GM18502 (cell line): ENCODE results near the gene SLC24A2.
"Not testable (repeated sequence)": the region's sequence is repeated elsewhere in the genome, so short reads cannot be mapped to it uniquely, and the experiment has no call there.

ENCODE experiments used
- ATAC-seq: cut with Tn5 transposase; IDR thresholded peaks from one replicate; pipeline ENCODE4 v1.9.1; 2021; ENCODE audit warnings: mild to moderate bottlenecking; ENCODE audit not compliant: unreplicated experiment, poor library complexity

SLC24A2 gene

DNA sequence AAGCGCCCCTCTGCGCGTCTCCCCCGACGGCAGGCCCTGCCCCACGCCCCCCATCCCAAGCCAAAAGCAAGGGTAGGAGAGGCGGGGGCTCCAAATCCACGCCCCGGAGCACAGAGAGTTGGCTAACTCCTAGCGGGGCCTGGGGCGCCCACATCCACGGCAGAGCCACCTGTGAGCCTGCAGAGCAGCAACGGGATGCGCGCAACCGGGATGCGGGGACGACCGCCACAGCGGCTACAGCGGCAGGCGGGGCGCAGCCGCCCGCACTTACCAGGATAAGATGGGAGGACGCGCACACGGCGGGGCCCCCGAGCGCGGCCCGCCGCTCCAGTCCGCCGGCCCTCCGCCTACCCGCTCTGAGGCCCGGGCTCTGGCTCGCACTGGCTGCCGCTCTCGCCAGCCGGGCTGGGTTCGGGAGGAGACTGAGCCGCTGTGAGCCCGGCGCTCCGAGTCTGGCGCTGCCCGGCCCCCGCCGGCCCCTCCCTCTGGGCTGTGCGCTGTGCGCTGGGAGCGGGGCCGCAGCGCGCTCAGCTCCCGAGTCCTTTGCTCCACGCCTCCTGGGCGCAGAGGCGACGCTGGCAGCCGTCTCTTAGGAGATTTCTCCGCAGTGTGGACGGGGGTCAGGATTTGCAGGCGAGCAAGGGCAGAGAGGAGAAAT lies at the start of gene SLC24A2:
TSS of gene SLC24A2 (minus strand) at position 424 of the 658 bp plus-strand sequence.
- ATAC-seq = no peak

DNA sequence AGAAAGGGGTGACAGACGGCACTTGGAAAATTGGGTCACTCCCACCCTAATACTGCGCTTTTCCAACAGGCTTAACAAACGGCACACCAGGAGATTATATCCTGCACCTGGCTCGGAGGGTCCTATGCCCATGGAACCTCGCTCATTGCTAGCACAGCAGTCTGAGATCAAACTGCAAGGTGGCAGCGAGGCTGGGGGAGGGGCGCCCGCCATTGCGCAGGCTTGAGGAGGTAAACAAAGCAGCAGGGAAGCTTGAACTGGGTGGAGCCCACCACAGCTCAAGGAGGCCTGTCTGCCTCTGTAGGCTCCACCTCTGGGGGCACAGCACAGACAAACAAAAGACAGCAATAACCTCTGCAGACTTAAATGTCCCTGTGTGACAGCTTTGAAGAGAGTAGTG lies 44.5 kb upstream of the SLC24A2 start:
- ATAC-seq = not testable (repeated sequence)

DNA sequence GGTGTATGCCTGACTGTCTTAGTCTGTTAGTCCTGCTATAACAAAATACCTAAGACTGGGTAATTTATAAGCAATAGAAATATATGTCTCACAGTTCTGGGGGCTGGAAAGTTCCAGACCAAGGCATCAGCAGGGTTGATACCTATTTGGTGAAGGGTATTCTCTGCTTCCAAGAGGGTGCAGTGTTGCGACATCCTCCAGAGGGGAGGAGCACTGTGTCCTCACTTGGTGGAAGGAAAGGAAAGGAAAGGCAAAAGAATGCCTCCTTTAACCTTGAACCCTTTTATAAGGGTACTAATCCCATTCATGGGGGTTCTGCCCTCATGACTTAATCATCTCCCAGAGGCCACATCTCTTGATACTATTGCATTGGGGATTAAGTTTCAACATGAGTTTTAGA lies 42.0 kb upstream of the SLC24A2 start:
- ATAC-seq = no peak

DNA sequence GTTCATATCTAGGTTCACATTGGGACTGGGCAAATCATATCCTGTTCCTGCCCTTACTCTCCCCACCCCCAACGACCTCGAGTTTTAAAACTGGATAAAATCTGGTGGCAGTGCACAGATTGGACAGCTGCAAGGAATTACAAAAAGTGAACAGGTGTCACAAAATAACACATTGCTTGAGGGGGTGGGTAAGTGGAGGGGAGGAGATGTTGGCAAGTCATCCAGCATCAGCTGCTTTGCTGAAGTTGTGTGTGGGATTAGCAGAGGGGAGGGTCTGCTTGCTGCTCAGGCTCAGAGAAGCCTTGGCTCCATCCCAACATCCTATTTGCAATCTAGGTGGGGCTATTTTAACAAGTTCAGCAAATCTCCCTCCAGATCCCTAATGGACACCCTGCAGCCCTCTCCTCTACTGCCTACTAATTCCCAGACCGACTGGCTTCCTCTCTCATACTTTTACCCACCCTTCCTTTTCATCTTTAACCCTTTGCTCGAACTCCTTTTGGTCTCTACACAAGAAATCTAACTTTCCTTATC lies 39.8 kb upstream of the SLC24A2 start:
- ATAC-seq = no peak

DNA sequence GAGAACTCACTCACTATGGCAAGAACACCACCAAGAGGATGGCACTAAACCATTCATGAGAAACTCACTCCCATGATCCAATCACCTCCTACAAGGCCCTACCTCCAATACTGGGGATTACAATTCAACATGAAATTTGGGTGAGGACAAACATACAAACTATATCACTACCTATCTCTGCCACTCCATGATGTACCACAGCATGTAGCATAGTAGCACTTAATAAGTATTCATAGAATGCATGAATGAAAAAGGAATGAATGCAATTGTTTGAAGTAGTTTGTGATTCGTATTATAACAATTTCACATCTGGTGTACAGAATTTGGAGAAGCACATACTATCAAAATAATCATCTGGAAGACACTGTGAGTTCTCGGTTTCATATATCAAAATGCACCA lies 27.9 kb upstream of the SLC24A2 start:
- no peak for ATAC-seq

DNA sequence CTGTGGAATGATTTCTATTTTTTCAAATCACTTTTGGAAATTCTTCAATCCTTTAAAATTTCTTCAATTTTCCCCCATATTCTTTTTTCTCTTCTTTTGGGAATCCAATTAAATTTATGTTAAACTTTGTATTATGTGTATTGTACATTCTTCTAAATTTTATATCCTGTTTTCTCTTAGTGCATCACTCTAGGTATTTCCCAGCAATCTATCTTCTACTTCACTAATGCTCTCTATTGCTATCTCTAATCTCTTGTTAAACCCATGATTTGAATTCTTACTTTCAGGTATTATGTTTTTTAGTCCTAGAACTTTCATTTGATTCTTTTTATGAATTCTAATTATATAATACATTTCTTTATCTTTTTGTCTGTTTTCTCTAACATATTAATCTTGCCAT lies 23.4 kb upstream of the SLC24A2 start:
- no peak for ATAC-seq

DNA sequence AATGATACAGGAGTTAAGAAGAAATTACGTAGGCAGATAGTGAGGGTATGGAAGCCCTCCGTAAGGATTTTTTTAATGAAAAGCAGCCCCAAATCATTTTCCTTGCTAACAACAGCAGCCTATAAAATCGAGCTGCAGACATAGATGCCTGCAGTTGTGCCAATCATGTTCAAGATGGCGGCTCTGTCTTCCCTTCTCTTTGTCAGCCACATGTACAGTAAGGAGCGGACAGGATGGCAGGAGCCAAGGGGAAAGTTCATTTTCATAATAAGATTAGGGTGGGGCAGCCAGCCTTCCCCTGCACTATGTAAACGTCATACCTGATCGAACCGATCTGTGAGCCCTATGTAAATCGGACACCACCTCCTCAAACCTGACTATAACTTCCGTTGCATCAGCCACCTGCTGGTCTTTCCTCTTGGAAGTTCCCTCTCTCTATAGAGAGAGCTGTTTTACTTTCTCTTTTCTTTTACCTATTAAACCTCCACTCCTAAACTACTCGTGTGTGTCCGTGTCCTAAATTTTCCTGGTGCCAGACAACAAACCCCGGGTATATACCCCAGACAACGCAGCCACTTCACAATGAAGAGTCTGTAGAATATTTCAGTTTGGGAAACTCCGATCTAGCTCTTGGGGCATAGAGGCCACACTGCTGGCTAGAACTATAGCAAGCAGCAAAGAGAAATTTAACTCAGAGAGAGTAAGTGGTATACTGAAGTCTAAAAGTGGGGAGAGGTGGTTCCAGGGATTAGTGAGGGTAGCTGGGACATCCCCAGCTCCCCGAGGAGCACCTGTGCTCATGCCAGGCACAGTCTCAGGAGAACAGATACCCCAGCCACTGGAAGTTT lies 20.8 kb upstream of the SLC24A2 start:
- no peak for ATAC-seq

DNA sequence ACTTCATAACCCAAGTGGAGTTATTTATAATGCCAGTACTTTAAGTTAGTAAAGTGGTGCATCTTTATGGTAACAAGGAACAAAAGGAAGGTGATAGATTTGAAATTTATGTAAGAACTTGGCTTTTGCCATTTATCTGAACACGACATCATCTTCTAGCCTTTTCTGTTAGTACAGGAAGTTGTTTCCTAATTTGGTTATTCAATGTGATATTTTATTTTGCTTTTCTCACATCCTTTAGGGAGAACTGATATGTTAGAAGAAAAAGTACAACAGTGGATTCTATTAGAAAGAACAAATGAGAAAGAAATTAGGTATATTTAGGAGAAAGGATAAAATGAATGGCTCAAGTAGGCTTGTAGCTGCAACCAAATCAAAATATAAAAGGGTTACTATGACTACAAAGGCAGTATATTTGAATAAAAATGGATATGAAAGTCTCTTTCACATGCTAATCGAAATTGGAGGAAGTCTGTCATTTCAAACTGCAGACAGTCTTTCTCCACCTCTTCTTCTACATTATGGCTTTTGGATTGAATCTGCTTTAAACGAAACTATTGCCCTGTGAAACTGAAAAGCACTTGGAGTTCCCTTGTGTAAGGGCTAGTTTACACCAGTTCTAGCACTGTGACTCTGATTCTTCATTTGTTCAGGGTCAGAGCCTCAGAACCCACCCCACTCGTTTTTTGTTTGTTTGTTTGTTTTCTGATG lies 18.5 kb upstream of the SLC24A2 start:
- ATAC-seq = no peak

DNA sequence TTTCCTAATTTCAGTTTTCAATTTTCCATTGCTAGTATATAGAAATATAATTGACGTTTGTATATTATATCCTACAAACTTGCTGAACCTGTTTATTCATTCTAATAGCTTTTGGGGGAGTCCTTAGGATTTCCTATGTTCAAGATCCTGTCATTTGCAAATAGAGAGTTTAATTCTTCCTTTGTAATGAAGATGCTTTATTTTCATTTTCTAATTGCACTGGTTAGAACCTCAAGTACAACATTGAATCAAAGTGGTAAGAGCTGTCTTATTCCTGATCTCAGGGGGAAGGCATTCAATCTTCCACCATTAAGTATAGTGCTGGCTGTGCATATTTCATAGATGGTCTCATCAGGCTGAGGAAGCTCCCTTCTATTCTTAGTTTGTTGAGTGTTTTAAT lies 15.6 kb upstream of the SLC24A2 start:
- ATAC-seq = no peak

DNA sequence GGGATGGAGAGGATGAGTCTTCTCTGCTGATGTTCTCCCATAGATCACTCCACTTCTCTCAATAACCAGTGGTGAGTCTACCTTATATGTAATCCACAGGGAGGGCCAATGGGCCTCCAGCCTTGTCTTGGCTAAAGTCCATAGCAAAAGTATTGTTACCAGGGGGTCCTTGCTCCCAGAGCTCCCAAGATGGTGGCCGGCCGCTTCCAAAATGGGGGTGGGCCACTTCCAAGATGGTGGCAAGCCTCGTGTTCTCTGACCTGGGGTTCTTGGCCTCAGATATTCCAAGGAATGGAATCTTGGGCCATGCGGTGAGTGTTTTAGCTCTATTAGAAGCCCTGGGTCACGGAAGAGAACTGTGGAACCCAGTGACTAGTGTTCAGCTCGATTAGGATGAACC lies 12.0 kb upstream of the SLC24A2 start:
- no peak for ATAC-seq

DNA sequence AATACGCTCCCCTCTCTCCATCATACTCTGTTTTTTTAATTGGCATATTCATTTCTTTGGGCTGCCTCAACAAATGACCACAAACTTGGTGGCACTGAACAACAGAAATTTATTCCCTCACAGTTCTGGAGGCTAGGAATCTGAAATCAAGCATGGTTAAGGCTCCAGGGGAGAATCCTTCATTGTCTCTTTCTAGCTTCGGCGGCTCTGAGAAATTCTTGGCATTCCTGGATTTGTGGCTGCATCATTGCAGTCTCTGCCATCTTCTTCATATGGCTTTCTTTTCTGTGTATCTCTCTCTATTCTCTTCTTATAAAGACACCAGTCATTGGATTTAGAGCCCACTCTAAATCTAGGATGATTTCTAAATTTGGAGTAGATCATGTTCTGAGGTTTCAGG lies 10.9 kb upstream of the SLC24A2 start:
- ATAC-seq = no peak

DNA sequence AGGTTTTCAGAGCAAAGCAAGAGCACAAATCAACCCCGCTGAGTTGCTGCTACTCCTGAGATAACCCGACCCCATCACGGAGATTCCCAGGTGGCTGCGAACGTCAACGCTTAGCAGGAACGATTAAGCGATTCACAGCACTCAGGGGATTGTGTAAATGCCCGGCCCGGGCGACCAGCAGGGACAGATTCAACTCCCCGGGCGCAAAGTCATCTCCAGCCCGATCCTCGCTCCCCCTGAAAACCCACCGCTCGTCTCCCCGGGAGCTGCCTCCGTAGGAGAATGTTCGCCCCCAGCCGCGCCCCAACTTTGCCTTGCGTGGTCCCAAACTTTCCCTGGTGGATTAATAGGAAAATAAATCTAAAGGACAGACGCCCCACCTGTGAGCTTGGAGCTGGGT lies 685 bp downstream of the SLC24A2 start:
- ATAC-seq = no peak

DNA sequence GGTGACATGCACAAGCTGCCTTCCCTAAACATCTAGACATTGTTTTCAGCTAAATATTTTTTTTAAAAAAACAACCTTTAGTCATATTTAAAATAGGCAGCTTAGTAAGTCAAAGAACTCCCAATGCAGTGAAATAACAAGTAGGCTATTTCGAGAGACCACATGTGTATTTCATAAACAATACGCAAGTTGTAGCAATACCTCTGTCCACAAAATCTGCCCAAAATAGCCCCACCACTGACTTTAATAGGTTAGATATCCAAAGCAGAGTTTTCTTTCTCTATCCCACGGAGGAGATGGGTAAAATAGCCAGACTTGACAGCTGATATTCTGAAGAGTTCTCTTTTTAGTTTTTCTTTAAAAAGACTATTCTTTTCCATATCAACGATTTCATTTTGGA lies 1.2 kb downstream of the SLC24A2 start:
- ATAC-seq = no peak

DNA sequence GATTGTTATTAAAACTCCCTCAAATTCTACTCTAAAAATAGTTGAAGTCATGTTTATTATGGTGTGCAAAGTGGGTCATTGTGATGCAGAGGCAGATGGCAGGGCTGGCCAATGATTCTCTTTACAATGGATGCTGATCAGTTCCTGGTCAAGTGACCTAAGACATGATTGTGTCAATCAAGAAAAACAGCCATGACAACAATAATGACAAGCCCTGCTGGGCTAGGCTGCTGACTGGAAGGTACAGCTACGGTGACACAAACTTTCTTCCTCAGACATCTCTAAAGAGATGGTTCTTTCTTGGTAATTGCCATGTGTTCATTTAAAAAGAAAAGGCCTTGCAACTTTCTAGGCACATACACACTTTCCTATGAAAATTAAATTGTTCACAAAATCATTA lies 3.6 kb downstream of the SLC24A2 start:
- ATAC-seq = no peak

DNA sequence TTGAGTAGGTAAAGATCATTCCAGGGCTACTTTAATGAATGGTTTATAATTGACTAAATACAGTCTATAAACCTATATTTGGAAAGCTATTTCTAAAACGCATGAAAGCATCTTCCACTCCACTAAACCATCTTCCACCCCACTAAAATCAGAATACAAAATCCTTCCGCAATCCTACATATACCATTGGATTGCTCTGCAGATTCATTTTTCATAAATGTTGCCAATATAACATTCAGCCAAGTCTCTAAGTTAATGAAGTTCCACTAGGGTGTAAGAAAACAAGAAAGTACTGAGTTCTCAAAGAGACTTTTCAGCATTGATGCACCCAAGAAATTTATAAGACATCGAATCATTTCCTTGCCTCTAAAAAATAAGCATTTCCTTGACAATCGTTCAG lies 4.7 kb downstream of the SLC24A2 start:
- no peak for ATAC-seq

DNA sequence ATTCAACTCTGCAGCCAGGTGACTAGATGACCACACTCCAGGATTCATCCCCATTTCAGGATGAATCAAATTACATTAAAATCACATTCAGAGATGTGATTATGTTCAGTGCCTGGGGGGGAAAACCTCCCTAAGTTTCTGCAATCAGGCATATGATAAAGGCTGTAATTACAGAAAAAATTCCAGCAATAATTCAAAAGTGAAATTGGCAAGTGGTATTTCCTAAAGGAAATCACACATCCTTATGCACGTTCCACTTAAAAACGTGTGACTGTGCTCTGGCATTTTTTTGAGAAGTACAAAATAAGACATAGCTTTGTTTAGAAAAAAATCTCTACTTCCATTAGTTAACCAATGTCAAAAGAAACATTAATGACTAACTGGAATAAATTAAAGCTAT lies 5.3 kb downstream of the SLC24A2 start:
- no peak for ATAC-seq

DNA sequence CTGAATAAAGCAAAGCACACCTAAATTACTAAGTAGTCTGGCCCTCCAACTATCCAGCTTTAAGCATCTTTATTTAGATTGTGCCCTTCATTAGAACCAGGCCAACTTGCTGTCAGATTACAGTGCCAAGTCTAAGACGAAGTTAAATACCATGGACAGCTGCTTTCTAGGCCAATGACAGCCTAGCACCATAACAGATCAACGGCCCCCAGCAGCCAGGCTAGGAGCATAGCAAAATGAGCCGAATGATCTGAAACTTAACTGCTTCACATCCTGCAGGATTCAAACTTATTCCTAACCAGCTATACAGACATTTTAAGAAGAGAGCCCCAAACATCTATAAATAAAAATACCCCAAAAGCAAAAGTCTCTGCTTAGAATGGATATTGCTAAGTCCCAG lies 6.8 kb downstream of the SLC24A2 start:
- ATAC-seq = no peak

DNA sequence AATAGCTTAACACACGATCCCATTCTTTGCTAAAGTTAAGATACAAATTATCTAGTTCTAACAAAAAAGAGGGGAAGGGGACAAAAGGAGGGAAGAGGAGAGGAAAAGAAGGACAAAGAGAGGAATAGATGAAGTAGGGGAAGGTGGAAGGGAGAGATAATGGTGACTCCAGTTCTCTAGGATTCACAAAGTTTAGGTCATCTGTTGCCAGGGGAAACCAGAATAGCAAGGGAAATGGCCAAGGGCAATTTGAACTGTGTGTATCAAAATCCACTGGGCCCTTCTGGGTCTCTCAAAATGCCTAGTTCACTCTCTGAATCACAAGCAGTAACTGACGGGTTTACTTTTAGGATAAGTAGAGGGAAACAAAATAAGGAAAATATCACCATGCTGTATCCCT lies 7.6 kb downstream of the SLC24A2 start:
- ATAC-seq = no peak

DNA sequence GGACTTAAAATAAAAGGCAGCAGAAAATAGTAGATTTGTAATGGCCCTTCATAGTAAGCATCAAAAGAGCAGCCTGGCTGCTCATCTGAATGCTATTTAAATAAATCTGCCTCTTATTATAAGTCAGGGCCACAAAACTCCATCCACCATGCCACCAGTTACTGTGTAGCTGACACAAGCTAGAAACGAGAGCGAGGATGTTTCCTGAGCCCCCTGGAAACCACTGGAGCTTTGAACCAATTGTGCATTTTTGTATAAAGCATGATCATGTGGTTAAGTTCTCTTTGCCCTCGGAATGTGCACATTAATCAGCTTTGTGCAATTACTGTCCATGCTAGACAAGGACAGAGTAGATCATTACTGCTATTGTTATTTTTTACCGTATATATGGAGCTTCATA lies 17.4 kb downstream of the SLC24A2 start:
- ATAC-seq = no peak

DNA sequence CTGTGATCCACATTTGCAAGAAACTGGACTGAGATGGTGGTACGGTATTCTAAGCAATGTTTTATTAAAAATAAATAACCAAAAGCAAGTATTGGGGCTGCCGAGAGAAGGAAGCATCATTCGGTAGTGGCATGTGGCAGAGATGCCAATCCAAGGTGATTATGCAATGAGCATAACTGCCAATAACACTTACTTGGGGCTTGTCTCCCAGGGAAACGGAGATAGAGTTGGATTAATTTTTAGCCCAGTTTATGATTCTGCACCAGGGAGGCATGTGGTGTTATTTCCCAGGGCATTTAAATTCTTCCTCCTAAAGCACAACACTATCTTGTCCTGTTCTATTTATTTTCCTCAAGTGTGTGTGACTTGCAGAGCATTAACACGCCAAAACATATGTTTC lies 17.9 kb downstream of the SLC24A2 start:
- no peak for ATAC-seq

DNA sequence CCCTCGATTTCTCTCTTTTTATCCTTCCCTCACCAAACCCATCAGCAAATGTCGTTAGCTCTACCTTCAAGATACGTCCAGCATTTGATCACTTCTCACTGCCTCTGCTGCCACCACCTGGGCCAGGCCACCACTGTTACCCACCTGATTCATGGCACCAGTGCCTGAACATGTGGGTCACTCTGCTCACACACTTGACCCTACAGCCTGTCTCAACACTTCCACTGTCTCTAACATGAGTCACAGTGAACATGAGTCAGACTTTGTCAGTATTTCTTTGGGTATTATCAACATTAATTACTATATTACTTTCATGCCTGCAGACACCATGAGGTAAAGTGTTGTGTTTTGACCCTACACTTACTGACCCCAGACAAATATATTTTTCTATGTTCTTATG lies 19.6 kb downstream of the SLC24A2 start:
- no peak for ATAC-seq
